Measurements from ENCODE around the gene RPRD2. TPM values are rescaled to one million over a fixed set of nuclear protein-coding genes. Genes with fewer than 3 reads are reported as not detected.

RPRD2 gene
- total and polyA plus RNA-seq, 2 donors (not counting 1 experiment from before 2014, with no cell fraction given) = 16.6 to 49.1 TPM

GRCh38 chr1:150466964-150467363 is 103.0 kb downstream of the RPRD2 start:
- Histone ChIP-seq H3K9me3 (ENCODE audit: control extremely low read depth in 1 of 3, control insufficient read depth in 2 of 3, insufficient read depth in 1 of 3, low read length in 2 of 3) (no peaks in the 10 kb centered on the region), H3K9ac (ENCODE audit: low read length) (no peak overlapping the region), H3K79me2 (ENCODE audit: control insufficient read depth, insufficient read depth, low read length) (no peaks in the 10 kb centered on the region), H3K4me1 (ENCODE audit: control insufficient read depth in 2 of 2, insufficient read depth in 2 of 2, low read length in 2 of 2) (peaks cover 0 to 3% of the 10 kb centered on the region in 2 donors), H3K4me3 (ENCODE audit: control extremely low read depth in 1 of 5, extremely low read depth in 1 of 5, insufficient read depth in 1 of 5, low read depth in 2 of 5, low read length in 4 of 5) (no peak overlapping the region), H4K20me1 (ENCODE audit: control insufficient read depth, insufficient read depth, low read length, poor library complexity, severe bottlenecking) (no peaks in the 10 kb centered on the region), H3K36me3 (replicated peaks in 1 of 2; ENCODE audit: control extremely low read depth in 1 of 2, control insufficient read depth in 1 of 2, extremely low read depth in 1 of 2, insufficient read depth in 2 of 2, low read length in 1 of 2) (peaks cover 8 to 53% of the 10 kb centered on the region in 2 experiments), H2AFZ (ENCODE audit: insufficient read depth, low read depth, low read length, poor library complexity, severe bottlenecking) (no peak overlapping the region), H3K27me3 (replicated peaks in 1 of 4; ENCODE audit: control extremely low read depth in 1 of 4, control insufficient read depth in 3 of 4, insufficient read depth in 4 of 4, low read length in 3 of 4) (no peaks in the 10 kb centered on the region), H3K4me2 (replicated peaks; ENCODE audit: low read depth, low read length, poor library complexity, severe bottlenecking) (no peak overlapping the region), H3K27ac (ENCODE audit: low read length in 2 of 2) (no peak overlapping the region)
- TF ChIP-seq CTCF (IDR thresholded peaks at IDR 0.05) (no peak), EZH2 (IDR thresholded peaks at IDR 0.05; ENCODE audit: borderline replicate concordance, insufficient read depth, low read depth, low read length, poor library complexity, severe bottlenecking) (no peak)
- no peaks in the 10 kb centered on the region for H3K27me3 Mint-ChIP-seq
- ChIA-PET CTCF (interaction anchor here (2.3 kb wide), 1 partner anchor 65 kb away, joined by 17 read pairs; no protein-coding TSS in a partner anchor), POLR2A (no interaction called here)
- intact Hi-C loops (cut with micrococcal nuclease) = no loop called here
- no peak for DNase-seq
- no peak overlapping the region for H3K27ac Mint-ChIP-seq
- H3K4me3 Mint-ChIP-seq = no peak overlapping the region
- no peak for ATAC-seq (ENCODE audit: low read depth)
- no peaks in the 10 kb centered on the region for H3K9me3 Mint-ChIP-seq (ENCODE audit: insufficient read depth)
- H3K4me1 Mint-ChIP-seq = peaks cover 4% of the 10 kb centered on the region

DNA sequence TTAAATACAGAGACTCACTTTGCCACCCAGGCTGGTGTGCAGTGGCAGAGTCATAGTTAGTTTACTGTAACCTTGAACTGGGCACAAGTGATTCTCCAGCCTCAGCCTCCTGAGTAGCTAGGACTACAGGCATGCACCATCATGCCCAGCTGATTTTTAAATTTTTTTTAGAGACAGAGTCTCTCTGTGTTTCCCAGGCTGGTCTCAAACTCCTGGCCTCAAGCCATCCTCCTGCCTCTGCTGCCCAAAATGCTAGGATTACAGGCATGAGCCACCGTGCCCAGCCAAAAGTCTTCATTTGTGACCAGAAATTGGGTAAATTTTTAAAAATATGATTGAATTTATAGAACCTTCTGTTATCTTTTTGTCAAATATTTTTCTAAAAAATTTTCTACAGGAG is 105.3 kb downstream of the RPRD2 start:
- no peak overlapping the region for H3K4me3 Mint-ChIP-seq
- H3K27me3 ChIP-seq (replicated peaks in 1 of 4; ENCODE audit: control extremely low read depth in 1 of 4, control insufficient read depth in 3 of 4, insufficient read depth in 4 of 4, low read length in 3 of 4) = no peaks in the 10 kb centered on the region
- no peaks in the 10 kb centered on the region for H4K20me1 ChIP-seq (ENCODE audit: control insufficient read depth, insufficient read depth, low read length, poor library complexity, severe bottlenecking)
- ATAC-seq (ENCODE audit: low read depth) = no peak
- H3K9ac ChIP-seq (ENCODE audit: low read length) = no peak overlapping the region
- no peak overlapping the region for H3K27ac Mint-ChIP-seq
- H3K27me3 Mint-ChIP-seq = no peaks in the 10 kb centered on the region
- peaks cover 12 to 64% of the 10 kb centered on the region in 2 experiments for H3K36me3 ChIP-seq (replicated peaks in 1 of 2; ENCODE audit: control extremely low read depth in 1 of 2, control insufficient read depth in 1 of 2, extremely low read depth in 1 of 2, insufficient read depth in 2 of 2, low read length in 1 of 2)
- TF ChIP-seq CTCF (IDR thresholded peaks at IDR 0.05) = no peak
- no peak for TF ChIP-seq EZH2 (IDR thresholded peaks at IDR 0.05; ENCODE audit: borderline replicate concordance, insufficient read depth, low read depth, low read length, poor library complexity, severe bottlenecking)
- no peak overlapping the region for H3K4me2 ChIP-seq (replicated peaks; ENCODE audit: low read depth, low read length, poor library complexity, severe bottlenecking)
- intact Hi-C loops (cut with micrococcal nuclease) = no loop called here
- POLR2A ChIA-PET = no interaction called here
- peaks cover 2% of the 10 kb centered on the region for H3K4me1 Mint-ChIP-seq
- peaks cover 0 to 3% of the 10 kb centered on the region in 2 donors for H3K4me1 ChIP-seq (ENCODE audit: control insufficient read depth in 2 of 2, insufficient read depth in 2 of 2, low read length in 2 of 2)
- WGBS (ENCODE audit: insufficient coverage) = no CpG with 5 or more reads among the region's 1 CpG
- DNase-seq = no peak
- H3K4me3 ChIP-seq (ENCODE audit: control extremely low read depth in 1 of 5, extremely low read depth in 1 of 5, insufficient read depth in 1 of 5, low read depth in 2 of 5, low read length in 4 of 5) = no peak overlapping the region
- no peak overlapping the region for H3K27ac ChIP-seq (ENCODE audit: low read length in 2 of 2)
- CTCF ChIA-PET = interaction anchor here (1.3 kb wide), 1 partner anchor 63 kb away, joined by 4 read pairs; no protein-coding TSS in a partner anchor
- no peaks in the 10 kb centered on the region for H3K9me3 ChIP-seq (ENCODE audit: control extremely low read depth in 1 of 3, control insufficient read depth in 2 of 3, insufficient read depth in 1 of 3, low read length in 2 of 3)
- no peak overlapping the region for H2AFZ ChIP-seq (ENCODE audit: insufficient read depth, low read depth, low read length, poor library complexity, severe bottlenecking)
- H3K9me3 Mint-ChIP-seq (ENCODE audit: insufficient read depth) = no peaks in the 10 kb centered on the region
- no peaks in the 10 kb centered on the region for H3K79me2 ChIP-seq (ENCODE audit: control insufficient read depth, insufficient read depth, low read length)
